Measurements from ENCODE around the gene GTPBP6. TPM values are rescaled to one million over a fixed set of nuclear protein-coding genes. Genes with fewer than 3 reads are reported as not detected.

Gene GTPBP6
- polyA plus RNA-seq, 1 of the 3 experiments (the other 2 are of a cell fraction), result 47.3 TPM

DNA sequence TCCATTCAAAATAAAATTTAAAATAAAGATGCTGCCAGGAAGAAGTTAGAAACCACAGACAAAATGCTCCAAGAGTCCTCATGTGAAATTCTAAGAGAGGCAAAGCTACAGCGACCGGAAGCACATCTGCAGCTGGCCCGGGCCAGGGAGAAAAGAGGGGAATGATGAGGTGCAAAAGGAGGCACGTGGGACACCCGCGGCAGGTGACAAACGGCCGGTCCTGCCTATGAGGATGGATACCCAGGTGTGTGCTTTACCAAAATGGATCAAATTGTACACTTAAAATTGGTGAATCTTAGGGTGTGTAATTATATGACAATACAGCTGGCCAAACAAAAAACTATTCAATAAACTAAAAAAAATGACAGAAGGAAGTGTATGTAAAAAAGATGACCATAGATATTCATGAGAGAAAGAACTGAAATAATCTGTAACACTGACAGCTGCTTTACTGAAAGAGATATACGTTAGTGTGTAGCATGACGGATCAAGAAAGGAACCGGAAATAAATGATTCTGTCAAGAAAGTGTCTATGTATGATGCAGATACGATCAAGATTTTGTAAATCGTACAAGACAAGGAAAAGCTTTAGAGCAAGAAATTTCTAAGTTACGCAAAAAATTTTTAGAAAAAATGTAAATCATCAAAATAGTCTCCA is 38.6 kb upstream of the GTPBP6 start:
- Histone ChIP-seq H3K9ac (no peak overlapping the region), H3K4me2 (no peak overlapping the region), H3F3A (replicated peaks; ENCODE audit: insufficient read depth) (peaks cover 5% of the 10 kb centered on the region), H3K4me1 (ENCODE audit: control insufficient read depth in 1 of 2, insufficient read depth in 2 of 2, low read depth in 1 of 2, low read length in 1 of 2) (peaks cover 0 to 4% of the 10 kb centered on the region in 2 experiments; a peak in 2 of 4 replicates), H3K9me3 (peaks cover 10% of the 10 kb centered on the region; the same call in 1 of the 2 replicates), H4K20me1 (ENCODE audit: insufficient read depth) (no peaks in the 10 kb centered on the region), H3K9me2 (no peaks in the 10 kb centered on the region), H3K36me3 (replicated peaks in 1 of 2; ENCODE audit: control insufficient read depth in 1 of 2, insufficient read depth in 2 of 2, low read length in 1 of 2) (peaks cover 2 to 18% of the 10 kb centered on the region in 2 experiments), H3K4me3 (ENCODE audit: low read depth in 2 of 2, low read length in 1 of 2) (no peak overlapping the region), H2AFZ (ENCODE audit: low read depth) (peak overlapping the region; percentile 43), H3K27me3 (ENCODE audit: insufficient read depth) (no peaks in the 10 kb centered on the region), H3K79me2 (ENCODE audit: insufficient read depth) (peaks cover 5% of the 10 kb centered on the region; the same call in 1 of the 2 replicates), H3K27ac (ENCODE audit: low read depth in 2 of 2, low read length in 1 of 2) (no peak overlapping the region; a peak in 1 of 4 replicates)
- 90% methylated on average over 14 of the region's 14 CpGs for WGBS (ENCODE audit: low lambda C conversion rate)
- DNase-seq, result no peak
- CTCF ChIA-PET, result no interaction called here
- POLR2A ChIA-PET, result no interaction called here
- TF ChIP-seq, protein P1, sequence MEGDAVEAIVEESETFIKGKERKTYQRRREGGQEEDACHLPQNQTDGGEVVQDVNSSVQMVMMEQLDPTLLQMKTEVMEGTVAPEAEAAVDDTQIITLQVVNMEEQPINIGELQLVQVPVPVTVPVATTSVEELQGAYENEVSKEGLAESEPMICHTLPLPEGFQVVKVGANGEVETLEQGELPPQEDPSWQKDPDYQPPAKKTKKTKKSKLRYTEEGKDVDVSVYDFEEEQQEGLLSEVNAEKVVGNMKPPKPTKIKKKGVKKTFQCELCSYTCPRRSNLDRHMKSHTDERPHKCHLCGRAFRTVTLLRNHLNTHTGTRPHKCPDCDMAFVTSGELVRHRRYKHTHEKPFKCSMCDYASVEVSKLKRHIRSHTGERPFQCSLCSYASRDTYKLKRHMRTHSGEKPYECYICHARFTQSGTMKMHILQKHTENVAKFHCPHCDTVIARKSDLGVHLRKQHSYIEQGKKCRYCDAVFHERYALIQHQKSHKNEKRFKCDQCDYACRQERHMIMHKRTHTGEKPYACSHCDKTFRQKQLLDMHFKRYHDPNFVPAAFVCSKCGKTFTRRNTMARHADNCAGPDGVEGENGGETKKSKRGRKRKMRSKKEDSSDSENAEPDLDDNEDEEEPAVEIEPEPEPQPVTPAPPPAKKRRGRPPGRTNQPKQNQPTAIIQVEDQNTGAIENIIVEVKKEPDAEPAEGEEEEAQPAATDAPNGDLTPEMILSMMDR (IDR thresholded peaks at IDR 0.05), result no peak
- TF ChIP-seq FOXM1 (IDR thresholded peaks at IDR 0.05; ENCODE audit: low read depth), result no peak
- TF ChIP-seq USF2 (IDR thresholded peaks at IDR 0.05; ENCODE audit: borderline replicate concordance, low read depth, low read length), result no peak

DNA sequence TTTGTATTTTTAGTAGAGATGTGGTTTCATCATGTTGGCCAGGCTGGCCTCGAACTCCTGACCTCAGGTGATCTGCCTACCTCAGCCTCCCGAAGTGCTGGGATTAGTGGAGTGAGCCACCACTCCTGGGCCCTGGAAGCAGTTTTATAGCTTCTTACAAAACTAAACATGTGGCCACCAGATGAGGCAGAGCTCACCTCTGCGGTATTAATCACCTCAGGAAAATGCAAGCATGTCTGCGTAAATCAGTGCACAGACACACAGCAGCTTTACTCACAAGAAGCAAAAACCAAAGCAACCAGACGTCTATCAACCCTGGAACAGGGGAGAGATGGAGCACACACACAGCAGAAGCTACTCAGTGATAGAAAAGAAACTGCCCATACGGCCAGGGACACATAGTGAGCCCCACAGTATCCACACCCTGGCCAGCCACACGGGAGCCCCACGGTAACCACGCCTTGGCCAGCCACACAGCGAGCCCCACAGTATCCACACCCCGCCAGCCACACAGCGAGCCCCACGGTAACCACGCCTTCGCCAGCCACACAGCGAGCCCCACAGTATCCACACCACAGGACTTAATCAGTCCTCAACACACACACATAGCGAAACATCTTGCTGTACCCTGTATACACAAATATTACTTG is 37.9 kb upstream of the GTPBP6 start:
- peaks cover 10% of the 10 kb centered on the region; the same call in 1 of the 2 replicates for H3K9me3 ChIP-seq
- TF ChIP-seq TCF12 (IDR thresholded peaks at IDR 0.05) (peak; percentile 99), TEAD4 (IDR thresholded peaks at IDR 0.05; ENCODE audit: borderline replicate concordance, insufficient read depth) (no peak), NFIC (IDR thresholded peaks at IDR 0.05; ENCODE audit: borderline replicate concordance) (no peak), POLR2AphosphoS5 (IDR thresholded peaks at IDR 0.05; ENCODE audit: low read depth, low read length) (peak; percentile 70; the same call in 1 of the 2 replicates)
- TF ChIP-seq, protein P2, sequence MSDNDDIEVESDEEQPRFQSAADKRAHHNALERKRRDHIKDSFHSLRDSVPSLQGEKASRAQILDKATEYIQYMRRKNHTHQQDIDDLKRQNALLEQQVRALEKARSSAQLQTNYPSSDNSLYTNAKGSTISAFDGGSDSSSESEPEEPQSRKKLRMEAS (IDR thresholded peaks at IDR 0.05; ENCODE audit: low read depth), result peak; percentile 67; the same call in 1 of the 2 replicates
- TF ChIP-seq, protein P3, sequence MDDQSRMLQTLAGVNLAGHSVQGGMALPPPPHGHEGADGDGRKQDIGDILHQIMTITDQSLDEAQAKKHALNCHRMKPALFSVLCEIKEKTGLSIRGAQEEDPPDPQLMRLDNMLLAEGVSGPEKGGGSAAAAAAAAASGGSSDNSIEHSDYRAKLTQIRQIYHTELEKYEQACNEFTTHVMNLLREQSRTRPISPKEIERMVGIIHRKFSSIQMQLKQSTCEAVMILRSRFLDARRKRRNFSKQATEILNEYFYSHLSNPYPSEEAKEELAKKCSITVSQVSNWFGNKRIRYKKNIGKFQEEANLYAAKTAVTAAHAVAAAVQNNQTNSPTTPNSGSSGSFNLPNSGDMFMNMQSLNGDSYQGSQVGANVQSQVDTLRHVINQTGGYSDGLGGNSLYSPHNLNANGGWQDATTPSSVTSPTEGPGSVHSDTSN (IDR thresholded peaks at IDR 0.05), result peak; percentile 90
- H3K27ac ChIP-seq (ENCODE audit: low read depth in 2 of 2, low read length in 1 of 2), result no peak overlapping the region
- H3K4me1 ChIP-seq (ENCODE audit: control insufficient read depth in 1 of 2, insufficient read depth in 2 of 2, low read depth in 1 of 2, low read length in 1 of 2), result peaks cover 0 to 4% of the 10 kb centered on the region in 2 experiments; a peak in 2 of 4 replicates
- peaks cover 5% of the 10 kb centered on the region; the same call in 1 of the 2 replicates for H3K79me2 ChIP-seq (ENCODE audit: insufficient read depth)
- no peak overlapping the region for H2AFZ ChIP-seq (ENCODE audit: low read depth)
- H3K4me3 ChIP-seq (ENCODE audit: low read depth in 2 of 2, low read length in 1 of 2), result no peak overlapping the region
- POLR2A ChIA-PET, result no interaction called here
- peaks cover 5% of the 10 kb centered on the region for H3F3A ChIP-seq (replicated peaks; ENCODE audit: insufficient read depth)
- no peaks in the 10 kb centered on the region for H3K9me2 ChIP-seq
- DNase-seq, result no peak
- peaks cover 2 to 18% of the 10 kb centered on the region in 2 experiments for H3K36me3 ChIP-seq (replicated peaks in 1 of 2; ENCODE audit: control insufficient read depth in 1 of 2, insufficient read depth in 2 of 2, low read length in 1 of 2)
- no peaks in the 10 kb centered on the region for H4K20me1 ChIP-seq (ENCODE audit: insufficient read depth)
- H3K27me3 ChIP-seq (ENCODE audit: insufficient read depth), result no peaks in the 10 kb centered on the region
- CTCF ChIA-PET, result no interaction called here
- H3K9ac ChIP-seq, result no peak overlapping the region
- no peak overlapping the region for H3K4me2 ChIP-seq
- WGBS (ENCODE audit: low lambda C conversion rate), result 57% methylated on average over 16 of the region's 17 CpGs
